GM12878 (cell line): ENCODE data around the gene TNRC6B. TPM values are rescaled to one million over a fixed set of nuclear protein-coding genes. Genes with fewer than 3 reads are reported as not detected.

Source experiments
- ATAC-seq: fragments of 200-7000 bp; cut with Tn5 transposase; 3 replicates; pipeline ENCODE4 v1.9.1; 2020; ENCODE audit warnings: mild to moderate bottlenecking, moderate library complexity
- BruUV-seq: library from RNA; stranded (reverse); fragments of 400-500 nt; replicated peaks from 2 replicates; lab custom pipeline; 2021; lab: Mats Ljungman, UMichigan
- CTCF ChIA-PET: fragments of 300-600 bp; sonication (Branson Sonifier 250); formaldehyde crosslinking; extraction: SDS; loops from one replicate; lab custom pipeline; 2021; ENCODE audit warnings: inconsistent platforms; lab: Yijun Ruan, JAX
- POLR2A ChIA-PET: fragments of 350-600 bp; formaldehyde crosslinking; extraction: SDS; loops from one replicate; lab custom pipeline; 2021; ENCODE audit warnings: inconsistent platforms; lab: Charles Lee
- RAD21 ChIA-PET: fragments of 300-600 bp; sonication (Branson Sonifier 250); formaldehyde crosslinking; loops from one replicate; lab custom pipeline; 2023; ENCODE audit warnings: antibody characterized with exemption; ENCODE audit not compliant: unreplicated experiment; lab: Charles Lee
- SMC1A ChIA-PET: fragments of 300-600 bp; sonication (Branson Sonifier 250); formaldehyde crosslinking; loops from one replicate; lab custom pipeline; 2023; ENCODE audit not compliant: unreplicated experiment, uncharacterized antibody; lab: Charles Lee
- DNase-seq: peaks from one replicate; pipeline ENCODE4 v3.0.0-alpha.2; 2011; ENCODE audit warnings: low read depth, low spot score
- FAIRE-seq: peaks from 3 replicates; lab custom pipeline; 2011; peaks lifted over from hg19 to GRCh38; lab: Jason Lieb, UNC
- H2AFZ ChIP-seq: 2 replicates; pipeline ENCODE4 v1.6.0; 2011; ENCODE audit warnings: low read depth, low read length, control low read depth; ENCODE audit not compliant: control insufficient read depth
- H3K27ac ChIP-seq: 2 replicates; pipeline ENCODE4 v1.5.1; 2011; ENCODE audit warnings: control low read depth; ENCODE audit not compliant: control insufficient read depth, insufficient read depth
- H3K27me3 ChIP-seq, 2 experiments: replicated peaks in 1 of 2; 2 replicates each; pipeline versions ENCODE4 v1.6.0 to v1.6.1; 2011; ENCODE audit warnings: low read length in 1 of 2; ENCODE audit not compliant: control insufficient read depth in 2 of 2, insufficient read depth in 2 of 2
- H3K36me3 ChIP-seq, 2 experiments: 2 replicates each; pipeline ENCODE4 v1.5.1; 2011; ENCODE audit warnings: low read length in 1 of 2; ENCODE audit not compliant: control insufficient read depth in 2 of 2, insufficient read depth in 2 of 2
- H3K4me1 ChIP-seq: 2 replicates; pipeline ENCODE4 v1.6.1; 2011; ENCODE audit warnings: mild to moderate bottlenecking, low read length, moderate library complexity, mixed read lengths; ENCODE audit not compliant: control insufficient read depth, insufficient read depth
- H3K4me2 ChIP-seq: 2 replicates; pipeline ENCODE4 v1.6.0; 2011; ENCODE audit warnings: control low read depth; ENCODE audit not compliant: control insufficient read depth, insufficient read depth
- H3K4me3 ChIP-seq: fragments of 200-600 bp; sonication (generic); 2 replicates; pipeline ENCODE4 v1.5.1; 2016
- H3K79me2 ChIP-seq: 2 replicates; pipeline ENCODE4 v1.6.0; 2011; ENCODE audit warnings: low read length; ENCODE audit not compliant: control insufficient read depth, insufficient read depth
- H3K9ac ChIP-seq: 2 replicates; pipeline ENCODE4 v1.8.0; 2011; ENCODE audit warnings: low read length, control low read depth, mixed read lengths; ENCODE audit not compliant: control insufficient read depth, insufficient read depth
- H3K9me3 ChIP-seq: replicated peaks from 3 replicates; pipeline ENCODE4 v1.5.1; 2011; ENCODE audit warnings: mild to moderate bottlenecking, low read length; ENCODE audit not compliant: control insufficient read depth, insufficient read depth
- H4K20me1 ChIP-seq: 2 replicates; pipeline ENCODE4 v1.6.0; 2011; ENCODE audit not compliant: control insufficient read depth, insufficient read depth
- FOS ChIP-seq: IDR thresholded peaks from 3 replicates; pipeline ENCODE4 v1.6.1; 2011; ENCODE audit warnings: borderline replicate concordance; ENCODE audit not compliant: insufficient read length; ENCODE audit errors: extremely low read depth
- HDAC2 ChIP-seq: fragments of 200-600 bp; sonication (generic); IDR thresholded peaks from 2 replicates; pipeline ENCODE4 v1.6.1; 2017
- JUND ChIP-seq: IDR thresholded peaks from 2 replicates; pipeline ENCODE4 v1.6.1; 2012; ENCODE audit warnings: low read depth, mild to moderate bottlenecking, low read length, improper control_type of control experiment, moderate library complexity
- POU2F2 ChIP-seq: IDR thresholded peaks from 3 replicates; pipeline ENCODE4 v1.6.1; 2011; ENCODE audit warnings: low read depth, mild to moderate bottlenecking, low read length, borderline replicate concordance
- RAD21 ChIP-seq: IDR thresholded peaks from 2 replicates; pipeline ENCODE4 v1.6.1; 2011; ENCODE audit warnings: mild to moderate bottlenecking, low read depth, low read length, moderate library complexity; ENCODE audit not compliant: insufficient read depth
- STAT1 ChIP-seq: fragments of 450-650 bp; conservative IDR thresholded peaks from 2 replicates; pipeline ENCODE4 v1.6.1; 2014; ENCODE audit warnings: antibody characterized with exemption, mild to moderate bottlenecking
- TCF3 ChIP-seq: IDR thresholded peaks from 2 replicates; pipeline ENCODE4 v1.6.1; 2012; ENCODE audit warnings: low read depth, mild to moderate bottlenecking, low read length, borderline replicate concordance; ENCODE audit not compliant: insufficient read depth
- ZBED1 ChIP-seq: IDR thresholded peaks from 2 replicates; pipeline ENCODE4 v1.6.1; 2016; ENCODE audit warnings: borderline replicate concordance
- ZNF24 ChIP-seq: fragments of 450-650 bp; IDR thresholded peaks from 2 replicates; pipeline ENCODE4 v1.6.1; 2017; ENCODE audit warnings: antibody characterized with exemption, mild to moderate bottlenecking
- WGBS: methylation state at CpG from one replicate; pipeline ENCODE4 v1.1.6; 2016; ENCODE audit warnings: low lambda C conversion rate; ENCODE audit not compliant: insufficient replicate concordance, insufficient coverage; ENCODE audit errors: missing lambda C conversion rate; 5-methylcytosine and 5-hydroxymethylcytosine counted together
- in situ Hi-C: fragments of 300-500 bp; cut with MboI; formaldehyde crosslinking; loops from 9 replicates; pipeline ENCODE4 v1.14.3; 2018; ENCODE audit warnings: mixed read lengths
- intact Hi-C: fragments of 100-400 bp; cut with micrococcal nuclease; formaldehyde crosslinking; loops from one replicate; pipeline ENCODE4 v1.14.2; 2022; ENCODE audit not compliant: unreplicated experiment
- polyA plus RNA-seq, 11 experiments: library from polyadenylated mRNA; depleted of rRNA in 4 of 11; unstranded in 6 of 11; stranded (reverse) in 5 of 11; fragments of >200 nt; fragmentation: Nextera tagmentation in 4 of 11; fragmentation: Illumina TruSeq in 1 of 11; extraction: Ambion mirVana in 4 of 11; extraction: Trizol in 1 of 11; gene quantifications; 1 replicate in 1 of 11; 2 replicates in 10 of 11; pipeline versions ENCODE4 v1.2.1 to v1.2.3, GENCODE V29; 2011 to 2016; ENCODE audit warnings: inconsistent platforms in 2 of 11, missing spikeins in 2 of 11, low read depth in 1 of 11
- total RNA-seq, 4 experiments: library from RNA; depleted of rRNA in 3 of 4; stranded (reverse); fragments of >200 nt in 3 of 4; fragmentation: Illumina TruSeq in 1 of 4; extraction: Trizol in 1 of 4; gene quantifications; 2 replicates each; pipeline versions ENCODE4 v1.2.1 to v1.2.3, GENCODE V29; 2013 to 2021
- TF ChIP-seq, protein P1 (sequence below): fragments of 450-650 bp; conservative IDR thresholded peaks from 2 replicates; pipeline ENCODE4 v1.6.1; 2017; ENCODE audit warnings: mild to moderate bottlenecking, moderate library complexity

TNRC6B gene
- total and polyA plus RNA-seq, 10 of the 15 experiments (the other 5 are each of a cell fraction or from before 2014, with no cell fraction given) = 3.6 to 32.8 (median 16.4) TPM

DNA sequence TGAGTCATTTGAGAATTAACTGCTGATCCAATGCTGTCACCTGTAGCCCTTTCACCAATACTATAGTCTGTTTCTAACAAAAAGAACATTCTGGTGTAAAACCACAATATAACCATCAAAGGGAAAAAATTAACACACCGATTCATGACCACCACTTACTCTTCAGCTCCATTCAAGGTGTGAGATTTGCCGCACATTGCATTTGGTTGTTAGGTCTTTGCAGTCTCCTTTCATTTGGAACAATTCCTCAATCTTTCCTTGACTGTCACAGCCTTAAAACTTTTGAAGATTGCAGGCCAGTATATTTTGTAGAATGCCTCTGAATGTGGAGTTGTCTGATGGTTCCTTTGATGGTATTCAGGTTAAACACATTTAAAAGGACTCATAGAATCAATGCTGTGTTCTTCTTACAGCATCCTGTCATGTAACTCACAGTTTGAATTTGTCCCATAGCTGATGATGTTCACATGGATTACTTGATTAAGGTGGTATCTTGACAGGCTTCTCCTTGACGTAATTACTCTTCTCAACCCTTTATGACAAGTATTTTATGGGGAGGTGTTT lies 63.6 kb downstream of the TNRC6B start (continued):
- TF ChIP-seq ZNF24 (0 out of 2 replicates have a peak, but pooled peaks have one; percentile 36), POU2F2 (no peak)
- TF ChIP-seq, protein P1, sequence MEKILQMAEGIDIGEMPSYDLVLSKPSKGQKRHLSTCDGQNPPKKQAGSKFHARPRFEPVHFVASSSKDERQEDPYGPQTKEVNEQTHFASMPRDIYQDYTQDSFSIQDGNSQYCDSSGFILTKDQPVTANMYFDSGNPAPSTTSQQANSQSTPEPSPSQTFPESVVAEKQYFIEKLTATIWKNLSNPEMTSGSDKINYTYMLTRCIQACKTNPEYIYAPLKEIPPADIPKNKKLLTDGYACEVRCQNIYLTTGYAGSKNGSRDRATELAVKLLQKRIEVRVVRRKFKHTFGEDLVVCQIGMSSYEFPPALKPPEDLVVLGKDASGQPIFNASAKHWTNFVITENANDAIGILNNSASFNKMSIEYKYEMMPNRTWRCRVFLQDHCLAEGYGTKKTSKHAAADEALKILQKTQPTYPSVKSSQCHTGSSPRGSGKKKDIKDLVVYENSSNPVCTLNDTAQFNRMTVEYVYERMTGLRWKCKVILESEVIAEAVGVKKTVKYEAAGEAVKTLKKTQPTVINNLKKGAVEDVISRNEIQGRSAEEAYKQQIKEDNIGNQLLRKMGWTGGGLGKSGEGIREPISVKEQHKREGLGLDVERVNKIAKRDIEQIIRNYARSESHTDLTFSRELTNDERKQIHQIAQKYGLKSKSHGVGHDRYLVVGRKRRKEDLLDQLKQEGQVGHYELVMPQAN = 0 out of 2 replicates have a peak, but pooled peaks have one; percentile 18

DNA sequence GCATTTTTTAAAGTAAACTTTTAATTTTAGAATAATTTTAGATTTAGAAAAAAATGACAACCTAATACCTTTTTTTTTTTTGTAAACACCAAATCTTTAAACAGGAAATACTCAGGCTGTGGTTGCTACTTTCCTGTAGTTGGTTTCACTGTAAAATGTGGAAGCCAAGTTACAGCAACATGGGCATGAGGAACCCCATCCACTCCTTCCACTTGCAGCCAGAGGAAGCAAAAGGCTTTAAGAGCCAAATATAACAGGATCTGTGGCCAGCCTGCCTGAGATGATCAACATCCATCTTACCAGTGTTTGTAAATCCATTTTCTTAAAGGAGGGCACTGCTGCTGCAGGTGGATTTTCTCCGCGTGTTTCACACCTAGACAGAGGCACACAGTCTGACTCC lies 66.2 kb downstream of the TNRC6B start:
- no peak overlapping the region for H2AFZ ChIP-seq
- CTCF ChIA-PET = interaction anchor here (0.7 to 1.0 kb wide), 2 partner anchors 28 to 321 kb away, joined by 3 read pairs; no protein-coding TSS in a partner anchor
- no peak overlapping the region for H3K27ac ChIP-seq

More for the DNA sequence above, 66.2 kb downstream of the TNRC6B start:
- no peaks in the 10 kb centered on the region for H3K27me3 ChIP-seq
- no peak for TF ChIP-seq STAT1
- no peak for TF ChIP-seq ZBED1
- no peak for TF ChIP-seq RAD21
- no peak for TF ChIP-seq FOS
- TF ChIP-seq HDAC2 = no peak
- TF ChIP-seq JUND = no peak
- no peak for TF ChIP-seq TCF3
- in situ Hi-C loops (no loop called here), intact Hi-C loops (no loop called here)
- peaks cover 24% of the 10 kb centered on the region for H3K79me2 ChIP-seq
- peaks cover 14% of the 10 kb centered on the region for H3K4me1 ChIP-seq
- no peak overlapping the region for H3K9ac ChIP-seq
- no peaks in the 10 kb centered on the region for H3K9me3 ChIP-seq
- peaks cover 3 to 8% of the 10 kb centered on the region in 2 experiments for H3K36me3 ChIP-seq
- RAD21 ChIA-PET = no interaction called here
- H3K4me2 ChIP-seq = peak overlapping the region; percentile 45
- no peak for ATAC-seq
- no TSS peak for BruUV-seq
- WGBS = 100% methylated on average over 2 of the region's 2 CpGs
- DNase-seq = no peak
- H3K4me3 ChIP-seq = no peak overlapping the region
- peaks cover 3% of the 10 kb centered on the region; the same call in 1 of the 2 replicates for H4K20me1 ChIP-seq
- no peak for FAIRE-seq
- POLR2A ChIA-PET = interaction anchor here (0.6 to 0.7 kb wide), 3 partner anchors 9 to 583 kb away, joined by 3 to 4 read pairs (median 4); no protein-coding TSS in a partner anchor
- SMC1A ChIA-PET = interaction anchor here (1.0 kb wide), 1 partner anchor 32 kb away, joined by 3 read pairs; no protein-coding TSS in a partner anchor
